ENCODE results near the gene TARBP1. TPM values are rescaled to one million over a fixed set of nuclear protein-coding genes. Genes with fewer than 3 reads are reported as not detected.

The TARBP1 gene
- total RNA-seq, 4 donors from 2014 or later = 17.2 to 25.8 (median 18.8) TPM

DNA sequence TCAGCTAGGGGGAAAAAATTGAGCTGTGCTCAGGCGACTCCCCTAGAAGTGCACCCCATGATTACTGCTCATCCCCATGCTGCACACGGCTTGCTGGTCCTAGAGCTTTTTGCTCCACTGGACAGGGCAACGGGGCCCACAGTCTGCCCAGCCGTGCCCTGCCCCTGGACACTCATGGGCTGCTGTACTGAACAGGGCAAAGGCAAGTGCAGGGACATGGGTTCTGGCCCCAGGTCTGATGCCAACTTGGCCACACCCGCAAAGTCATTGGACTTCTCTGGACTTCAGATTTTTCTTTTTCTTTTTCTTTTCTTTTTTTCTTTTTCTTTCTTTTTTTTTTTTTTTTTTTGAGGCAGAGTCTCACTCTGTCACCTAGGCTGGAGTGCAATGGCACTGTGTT lies 42.9 kb upstream of the TARBP1 start:
- TF ChIP-seq, protein P1, sequence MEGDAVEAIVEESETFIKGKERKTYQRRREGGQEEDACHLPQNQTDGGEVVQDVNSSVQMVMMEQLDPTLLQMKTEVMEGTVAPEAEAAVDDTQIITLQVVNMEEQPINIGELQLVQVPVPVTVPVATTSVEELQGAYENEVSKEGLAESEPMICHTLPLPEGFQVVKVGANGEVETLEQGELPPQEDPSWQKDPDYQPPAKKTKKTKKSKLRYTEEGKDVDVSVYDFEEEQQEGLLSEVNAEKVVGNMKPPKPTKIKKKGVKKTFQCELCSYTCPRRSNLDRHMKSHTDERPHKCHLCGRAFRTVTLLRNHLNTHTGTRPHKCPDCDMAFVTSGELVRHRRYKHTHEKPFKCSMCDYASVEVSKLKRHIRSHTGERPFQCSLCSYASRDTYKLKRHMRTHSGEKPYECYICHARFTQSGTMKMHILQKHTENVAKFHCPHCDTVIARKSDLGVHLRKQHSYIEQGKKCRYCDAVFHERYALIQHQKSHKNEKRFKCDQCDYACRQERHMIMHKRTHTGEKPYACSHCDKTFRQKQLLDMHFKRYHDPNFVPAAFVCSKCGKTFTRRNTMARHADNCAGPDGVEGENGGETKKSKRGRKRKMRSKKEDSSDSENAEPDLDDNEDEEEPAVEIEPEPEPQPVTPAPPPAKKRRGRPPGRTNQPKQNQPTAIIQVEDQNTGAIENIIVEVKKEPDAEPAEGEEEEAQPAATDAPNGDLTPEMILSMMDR (IDR thresholded peaks at IDR 0.05; ENCODE audit: low read depth) = no peak

GRCh38 chr1:234520908-234521817 lies 42.2 kb upstream of the TARBP1 start:
- TF ChIP-seq, protein P1 (IDR thresholded peaks at IDR 0.05; ENCODE audit: low read depth) = no peak

DNA sequence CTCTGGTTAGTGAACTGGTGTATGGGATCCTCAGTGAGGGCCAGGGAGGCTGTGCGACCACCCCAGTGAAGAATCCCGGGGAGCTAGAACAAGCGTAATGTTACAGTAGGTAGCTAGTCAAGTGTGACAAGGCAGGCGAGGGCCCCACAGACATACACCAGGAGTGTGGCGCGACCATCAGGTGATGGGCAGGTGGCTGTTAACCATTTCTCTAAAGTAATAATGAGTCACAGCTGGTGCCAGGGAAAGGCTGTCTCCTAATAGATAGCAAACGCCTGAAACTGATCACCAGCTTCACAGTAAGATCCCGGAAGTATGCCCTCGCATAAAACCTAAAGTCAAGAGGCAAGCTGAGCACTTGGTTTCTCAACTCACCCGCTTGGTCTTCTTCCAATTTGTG lies 40.5 kb upstream of the TARBP1 start:
- TF ChIP-seq, protein P1 (IDR thresholded peaks at IDR 0.05; ENCODE audit: low read depth) = no peak

DNA sequence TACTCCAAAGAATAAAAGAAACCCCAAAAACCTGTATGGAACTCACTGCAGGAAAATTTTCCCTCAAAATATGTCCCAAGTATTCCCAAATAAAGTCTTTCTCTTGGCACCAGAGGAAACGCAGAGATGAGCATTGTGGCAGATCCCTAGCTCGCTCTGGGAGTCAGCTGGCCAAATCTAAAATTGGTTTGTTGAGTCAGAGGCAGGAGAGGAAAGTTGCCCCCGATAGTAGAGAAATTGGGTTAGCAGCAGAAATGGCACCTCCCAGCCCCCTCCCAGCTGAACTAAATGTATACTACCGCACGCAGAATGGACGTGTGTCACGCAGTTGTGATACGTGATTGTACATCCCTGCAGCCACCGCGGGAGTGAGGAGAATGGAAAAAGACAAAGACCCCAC lies 39.9 kb upstream of the TARBP1 start:
- TF ChIP-seq, protein P1 (IDR thresholded peaks at IDR 0.05; ENCODE audit: low read depth) = no peak

GRCh38 chr1:234517110-234517802 lies 38.3 kb upstream of the TARBP1 start:
- TF ChIP-seq, protein P1 (IDR thresholded peaks at IDR 0.05; ENCODE audit: low read depth) = no peak

- TF ChIP-seq, protein P1 (IDR thresholded peaks at IDR 0.05; ENCODE audit: low read depth) = no peak
Observed at GRCh38 chr1:234515821-234516241, 36.9 kb upstream of the TARBP1 start.

DNA sequence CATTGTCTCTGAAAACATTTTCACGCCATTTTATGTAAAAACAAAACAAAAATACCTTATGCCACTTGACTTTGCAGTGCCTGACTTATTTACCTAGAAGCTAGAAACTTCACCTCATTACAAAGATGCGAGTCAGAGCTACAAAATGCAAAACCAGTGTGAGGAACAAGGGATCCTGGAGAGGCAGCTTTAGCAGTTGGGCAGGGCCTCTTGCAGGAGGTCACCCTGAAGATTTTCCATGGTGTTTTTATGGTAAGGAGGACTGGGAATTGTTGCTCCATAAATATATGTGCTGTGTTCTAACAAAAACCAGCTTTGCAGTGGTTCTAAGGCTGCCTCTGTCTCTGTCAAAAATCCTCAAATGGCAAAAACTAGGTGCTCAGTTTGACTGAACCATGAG lies 36.4 kb upstream of the TARBP1 start:
- TF ChIP-seq, protein P1 (IDR thresholded peaks at IDR 0.05; ENCODE audit: low read depth) = no peak
